Neural cell (in vitro differentiated cells): ENCODE measurements around the gene CCN5. TPM values are rescaled to one million over a fixed set of nuclear protein-coding genes. Genes with fewer than 3 reads are reported as not detected.

ENCODE experiments used
- H2AFZ ChIP-seq: fragments of 200-600, 300-800 bp; sonication (generic), shearing (Covaris generic); 2 replicates; pipeline ENCODE4 v1.6.0; 2014; ENCODE audit warnings: low read depth, mild to moderate bottlenecking, antibody characterized with exemption, low read length, moderate library complexity
- H3F3A ChIP-seq: fragments of 200-600 bp; shearing (Covaris generic); 2 replicates; pipeline ENCODE4 v1.6.1; 2016; ENCODE audit warnings: mild to moderate bottlenecking, moderate library complexity, mixed read lengths, antibody characterized with exemption, low read length; ENCODE audit not compliant: insufficient read depth, poor library complexity, severe bottlenecking
- H3K27ac ChIP-seq: fragments of 200-600, 300-800 bp; sonication (generic), shearing (Covaris generic); 2 replicates; pipeline ENCODE4 v1.5.1; 2014; ENCODE audit warnings: mild to moderate bottlenecking, low read length, moderate library complexity
- H3K27me3 ChIP-seq: fragments of 300-800, 200-600 bp; sonication (generic), shearing (Covaris generic); 2 replicates; pipeline ENCODE4 v1.6.0; 2014; ENCODE audit warnings: mild to moderate bottlenecking, low read depth, low read length, moderate library complexity; ENCODE audit not compliant: insufficient read depth
- H3K36me3 ChIP-seq: fragments of 300-800, 200-600 bp; sonication (generic), shearing (Covaris generic); 2 replicates; pipeline ENCODE4 v1.5.1; 2014; ENCODE audit warnings: mild to moderate bottlenecking, antibody characterized with exemption, low read length, moderate library complexity; ENCODE audit not compliant: insufficient read depth
- H3K4me2 ChIP-seq: fragments of 300-800, 200-600 bp; sonication (generic), shearing (Covaris generic); 2 replicates; pipeline ENCODE4 v1.6.0; 2014; ENCODE audit warnings: mild to moderate bottlenecking, low read length
- H3K4me3 ChIP-seq: fragments of 300-800, 200-600 bp; sonication (generic), shearing (Covaris generic); 2 replicates; pipeline ENCODE4 v1.5.1; 2014; ENCODE audit warnings: mild to moderate bottlenecking, low read length, moderate library complexity
- H3K79me2 ChIP-seq: fragments of 200-600 bp; shearing (Covaris generic); replicated peaks from 2 replicates; pipeline ENCODE4 v1.6.0; 2014; ENCODE audit warnings: mild to moderate bottlenecking, low read length, moderate library complexity; ENCODE audit not compliant: insufficient read depth
- H3K9ac ChIP-seq: fragments of 300-800, 200-600 bp; sonication (generic), shearing (Covaris generic); 2 replicates; pipeline ENCODE4 v1.6.1; 2016; ENCODE audit warnings: mild to moderate bottlenecking, low read length, mixed read lengths
- H3K9me2 ChIP-seq: fragments of 200-600 bp; shearing (Covaris generic); 2 replicates; pipeline ENCODE4 v1.6.1; 2016; ENCODE audit warnings: mild to moderate bottlenecking, low read length, mixed read lengths; ENCODE audit not compliant: insufficient read depth
- H3K9me3 ChIP-seq: fragments of 200-600, 300-800 bp; sonication (generic), shearing (Covaris generic); 2 replicates; pipeline ENCODE4 v1.6.1; 2016; ENCODE audit warnings: mild to moderate bottlenecking, mixed run types, low read length, moderate library complexity, mixed read lengths
- H4K20me1 ChIP-seq: fragments of 200-600 bp; shearing (Covaris generic); 2 replicates; pipeline ENCODE4 v1.6.1; 2016; ENCODE audit warnings: mild to moderate bottlenecking, mixed run types; ENCODE audit not compliant: insufficient read depth
- EP300 ChIP-seq: fragments of 450-650 bp; conservative IDR thresholded peaks from 2 replicates; pipeline ENCODE4 v1.6.1; 2014; ENCODE audit warnings: antibody characterized with exemption, mild to moderate bottlenecking, moderate library complexity; ENCODE audit not compliant: poor library complexity, severe bottlenecking
- EZH2 ChIP-seq: fragments of 200-600, 300-800 bp; shearing (Covaris generic), sonication (generic); IDR thresholded peaks from 2 replicates; pipeline ENCODE4 v1.6.1; 2014; ENCODE audit warnings: antibody characterized with exemption, low read length, borderline replicate concordance, mild to moderate bottlenecking; ENCODE audit not compliant: insufficient read depth, poor library complexity, severe bottlenecking
- MXI1 ChIP-seq: fragments of 450-650 bp; conservative IDR thresholded peaks from 2 replicates; pipeline ENCODE4 v1.6.1; 2014; ENCODE audit warnings: antibody characterized with exemption, mild to moderate bottlenecking; ENCODE audit not compliant: poor library complexity, severe bottlenecking
- POLR2AphosphoS5 ChIP-seq: IDR thresholded peaks from 2 replicates; pipeline ENCODE4 v1.6.1; 2012
- RAD21 ChIP-seq: fragments of 450-650 bp; conservative IDR thresholded peaks from 2 replicates; pipeline ENCODE4 v1.6.1; 2014; ENCODE audit warnings: antibody characterized with exemption, mild to moderate bottlenecking, moderate library complexity
- REST ChIP-seq: IDR thresholded peaks from 2 replicates; pipeline ENCODE4 v1.6.1; 2012; ENCODE audit warnings: borderline replicate concordance
- SMC3 ChIP-seq: fragments of 450-650 bp; conservative IDR thresholded peaks from 2 replicates; pipeline ENCODE4 v1.6.1; 2014; ENCODE audit warnings: antibody characterized with exemption, mild to moderate bottlenecking, moderate library complexity; ENCODE audit not compliant: poor library complexity
- TAF1 ChIP-seq: IDR thresholded peaks from 2 replicates; pipeline ENCODE4 v1.6.1; 2012; ENCODE audit warnings: low read depth
- polyA plus RNA-seq: library from polyadenylated mRNA; depleted of rRNA; stranded (reverse); fragments of >200 nt; gene quantifications from 2 replicates; pipeline ENCODE4 v1.2.3, GENCODE V29; 2014
- TF ChIP-seq, protein P1 (sequence below): fragments of 450-650 bp; IDR thresholded peaks from 2 replicates; pipeline ENCODE4 v1.5.1; 2014; ENCODE audit warnings: antibody characterized with exemption, mild to moderate bottlenecking, moderate library complexity; ENCODE audit not compliant: poor library complexity, severe bottlenecking

CCN5 gene
- polyA plus RNA-seq, 1 donor from 2014 or later = not detected

GRCh38 chr20:44768256-44768655, 53.1 kb downstream of the CCN5 start:
- Histone ChIP-seq H3K27me3 (no peaks in the 10 kb centered on the region), H3K4me2 (no peak overlapping the region), H3K27ac (no peak overlapping the region), H3K36me3 (no peaks in the 10 kb centered on the region), H4K20me1 (no peaks in the 10 kb centered on the region), H3K9ac (no peak overlapping the region), H3K9me3 (no peaks in the 10 kb centered on the region), H3K79me2 (no peaks in the 10 kb centered on the region), H2AFZ (no peak overlapping the region), H3F3A (no peaks in the 10 kb centered on the region), H3K4me3 (no peak overlapping the region), H3K9me2 (no peaks in the 10 kb centered on the region)
- TF ChIP-seq RAD21 (no peak), TAF1 (no peak), EP300 (no peak)
- TF ChIP-seq, protein P1, sequence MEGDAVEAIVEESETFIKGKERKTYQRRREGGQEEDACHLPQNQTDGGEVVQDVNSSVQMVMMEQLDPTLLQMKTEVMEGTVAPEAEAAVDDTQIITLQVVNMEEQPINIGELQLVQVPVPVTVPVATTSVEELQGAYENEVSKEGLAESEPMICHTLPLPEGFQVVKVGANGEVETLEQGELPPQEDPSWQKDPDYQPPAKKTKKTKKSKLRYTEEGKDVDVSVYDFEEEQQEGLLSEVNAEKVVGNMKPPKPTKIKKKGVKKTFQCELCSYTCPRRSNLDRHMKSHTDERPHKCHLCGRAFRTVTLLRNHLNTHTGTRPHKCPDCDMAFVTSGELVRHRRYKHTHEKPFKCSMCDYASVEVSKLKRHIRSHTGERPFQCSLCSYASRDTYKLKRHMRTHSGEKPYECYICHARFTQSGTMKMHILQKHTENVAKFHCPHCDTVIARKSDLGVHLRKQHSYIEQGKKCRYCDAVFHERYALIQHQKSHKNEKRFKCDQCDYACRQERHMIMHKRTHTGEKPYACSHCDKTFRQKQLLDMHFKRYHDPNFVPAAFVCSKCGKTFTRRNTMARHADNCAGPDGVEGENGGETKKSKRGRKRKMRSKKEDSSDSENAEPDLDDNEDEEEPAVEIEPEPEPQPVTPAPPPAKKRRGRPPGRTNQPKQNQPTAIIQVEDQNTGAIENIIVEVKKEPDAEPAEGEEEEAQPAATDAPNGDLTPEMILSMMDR = no peak

GRCh38 chr20:44768854-44769480, 53.8 kb downstream of the CCN5 start:
- Histone ChIP-seq H4K20me1 (no peaks in the 10 kb centered on the region), H3F3A (no peaks in the 10 kb centered on the region), H3K27me3 (no peaks in the 10 kb centered on the region), H2AFZ (no peak overlapping the region), H3K79me2 (no peaks in the 10 kb centered on the region), H3K36me3 (no peaks in the 10 kb centered on the region), H3K4me3 (no peak overlapping the region), H3K9ac (no peak overlapping the region), H3K9me3 (no peaks in the 10 kb centered on the region), H3K4me2 (no peak overlapping the region), H3K9me2 (no peaks in the 10 kb centered on the region), H3K27ac (no peak overlapping the region)
- TF ChIP-seq TAF1 (no peak), SMC3 (no peak), REST (no peak), MXI1 (no peak), RAD21 (no peak), POLR2AphosphoS5 (no peak)

GRCh38 chr20:44769481-44769863, 54.3 kb downstream of the CCN5 start:
- H2AFZ ChIP-seq = no peak overlapping the region

More at GRCh38 chr20:44769481-44769863, 54.3 kb downstream of the CCN5 start:
- Histone ChIP-seq H3K4me2 (no peak overlapping the region), H3K27ac (no peak overlapping the region), H3K9me3 (no peaks in the 10 kb centered on the region), H3K4me3 (no peak overlapping the region), H3K79me2 (no peaks in the 10 kb centered on the region), H3K27me3 (no peaks in the 10 kb centered on the region), H3K36me3 (no peaks in the 10 kb centered on the region), H4K20me1 (no peaks in the 10 kb centered on the region), H3K9me2 (no peaks in the 10 kb centered on the region), H3F3A (no peaks in the 10 kb centered on the region), H3K9ac (no peak overlapping the region)
- TF ChIP-seq POLR2AphosphoS5 = no peak
- no peak for TF ChIP-seq TAF1
- TF ChIP-seq RAD21 = no peak
- TF ChIP-seq, protein P1 = no peak
- no peak for TF ChIP-seq SMC3
- no peak for TF ChIP-seq MXI1
- no peak for TF ChIP-seq EP300
- no peak for TF ChIP-seq REST
- TF ChIP-seq EZH2 = no peak
